ENCODE measurements around the gene HOXA11.

Gene HOXA11

DNA sequence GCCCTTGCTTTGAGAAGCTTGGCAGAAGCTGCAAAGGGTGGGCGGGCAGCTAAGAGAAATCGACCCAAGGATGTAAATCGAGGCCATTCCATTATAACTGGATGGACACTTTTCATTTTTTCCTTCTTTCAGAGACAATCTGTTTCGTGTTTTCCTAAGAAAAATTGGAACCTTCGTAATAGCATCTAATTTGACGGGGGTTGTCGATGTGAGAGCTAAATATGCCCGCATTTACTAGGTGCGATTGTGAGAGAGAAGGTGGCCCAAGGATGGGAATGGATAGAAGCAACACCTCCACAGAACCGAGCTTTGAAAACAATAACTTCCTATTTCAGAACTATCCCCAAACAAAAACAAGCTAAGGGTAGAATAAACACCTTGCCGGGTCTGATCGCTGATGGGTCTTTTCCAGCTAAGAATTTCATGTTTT lies 53.6 kb downstream of the HOXA11 start:
- DNase-seq = no peak

Data from EL (cell line).